SIG-M5 (cell line): Measurements from ENCODE around the gene FAM162B.
"Not testable (repeated sequence)": the region's sequence is repeated elsewhere in the genome, so short reads cannot be mapped to it uniquely, and the experiment has no call there.

Experiments used
- DNase-seq: peaks from one replicate; lab custom pipeline; 2025; lab: John Stamatoyannopoulos, UW

FAM162B gene

DNA sequence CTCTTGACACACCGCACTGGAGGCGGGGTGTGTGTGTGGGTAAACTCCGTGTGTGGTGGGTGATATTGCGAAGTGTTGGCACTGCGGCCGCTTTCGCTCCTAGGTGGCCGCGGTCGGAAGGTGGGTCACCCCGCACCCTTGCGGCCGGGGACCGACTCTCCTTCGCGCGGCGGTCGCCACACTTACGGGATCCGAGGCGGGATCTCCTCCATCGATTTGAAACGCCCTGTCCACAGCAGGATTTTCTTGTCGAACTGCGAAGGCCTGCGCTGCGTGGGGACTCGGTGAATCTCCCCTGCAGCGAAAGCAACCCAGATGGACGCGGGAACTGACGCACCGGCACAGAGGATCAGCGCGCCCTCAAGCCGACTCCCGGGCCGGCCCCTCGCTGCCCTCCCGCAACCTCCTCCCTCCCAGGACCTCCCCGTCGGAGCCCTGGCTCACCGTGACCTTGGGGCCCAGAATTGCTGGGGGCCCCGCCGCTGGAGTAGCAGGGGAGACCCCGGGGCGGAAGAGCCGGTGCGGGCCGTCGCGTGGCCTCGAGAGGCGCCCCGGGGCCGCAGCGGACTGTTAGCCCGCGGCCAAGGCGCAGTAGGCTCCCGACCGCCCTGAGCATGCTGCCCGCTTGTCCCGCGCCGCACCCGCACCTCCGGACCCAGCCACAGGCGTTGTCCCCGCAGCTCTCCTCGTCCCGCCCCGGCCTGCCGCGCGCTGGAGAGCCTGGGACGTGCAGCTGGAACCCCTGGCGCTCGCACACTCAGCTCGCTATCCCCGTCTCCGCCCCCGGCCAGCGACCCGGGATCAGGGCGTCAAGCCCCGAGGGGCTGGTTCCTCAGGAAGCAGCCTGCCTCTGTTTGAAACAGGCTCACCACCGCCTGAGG lies at the start of gene FAM162B:
FAM162B (minus strand) TSS at position 759 of the 881 bp plus-strand sequence; CDS start at position 616, 143 bp downstream.
- no peak for DNase-seq

- no peak for DNase-seq
These were observed 46.6 kb upstream of the FAM162B start for GRCh38 chr6:116812051-116812650.

- no peak for DNase-seq
These were observed 36.5 kb upstream of the FAM162B start for GRCh38 chr6:116801971-116802370.

DNA sequence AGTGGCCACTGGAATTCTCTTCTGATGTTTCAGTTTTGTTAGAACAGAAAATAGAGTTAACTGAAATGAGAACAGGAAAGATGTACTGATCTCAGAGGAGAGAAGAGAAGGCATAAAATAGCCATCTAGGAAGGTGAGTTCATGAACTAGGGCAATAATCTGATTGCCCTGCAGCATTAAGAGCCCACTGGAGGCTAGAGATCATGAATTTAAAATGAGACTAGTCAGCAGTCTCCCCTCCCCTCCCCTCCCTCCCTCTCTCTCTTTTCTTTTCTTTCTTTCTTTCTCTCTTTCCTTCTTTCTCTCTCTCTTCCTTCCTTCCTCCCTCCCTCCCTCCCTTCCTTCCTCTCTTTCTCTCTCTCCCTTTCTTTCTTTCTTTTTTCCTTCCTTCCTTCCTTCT lies 34.4 kb upstream of the FAM162B start:
- no peak for DNase-seq

DNA sequence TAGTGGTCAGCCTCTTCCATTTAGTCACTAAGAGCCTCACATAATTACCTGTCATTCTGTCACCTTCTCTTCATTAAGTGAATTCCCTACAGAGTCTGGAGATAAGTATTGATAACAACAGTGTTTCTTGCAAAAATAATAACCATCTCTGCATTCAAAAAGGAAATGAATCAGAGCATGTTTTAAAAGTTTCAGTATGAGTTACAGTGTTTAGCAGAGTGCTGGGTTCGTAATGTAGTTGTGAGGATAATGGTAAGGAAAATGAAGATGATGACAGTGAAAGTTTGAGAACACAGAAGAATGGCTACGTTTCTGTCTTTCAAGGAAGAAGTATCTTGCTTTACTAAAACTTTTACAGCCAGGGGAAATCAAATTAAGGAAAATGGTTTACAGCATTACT lies 32.1 kb upstream of the FAM162B start:
- no peak for DNase-seq

DNA sequence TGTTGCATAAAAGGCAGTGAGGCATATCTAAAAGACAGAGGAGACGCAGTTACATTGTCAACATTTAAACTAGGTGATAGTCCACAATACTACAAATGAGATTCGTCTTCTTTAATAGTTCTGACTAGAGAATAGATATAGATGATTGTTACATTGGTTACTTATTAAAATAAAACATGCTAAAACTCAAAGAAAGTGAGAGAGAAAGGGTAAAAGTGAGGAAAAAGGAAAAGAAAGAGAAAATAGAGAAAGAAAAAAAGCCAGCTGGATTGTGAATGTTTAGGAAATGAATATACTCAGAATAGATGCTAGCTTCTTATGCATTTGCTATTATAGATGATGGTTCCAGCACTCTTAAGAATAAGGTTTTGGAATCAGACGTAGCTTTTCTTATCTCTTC lies 27.7 kb upstream of the FAM162B start:
- no peak for DNase-seq

DNA sequence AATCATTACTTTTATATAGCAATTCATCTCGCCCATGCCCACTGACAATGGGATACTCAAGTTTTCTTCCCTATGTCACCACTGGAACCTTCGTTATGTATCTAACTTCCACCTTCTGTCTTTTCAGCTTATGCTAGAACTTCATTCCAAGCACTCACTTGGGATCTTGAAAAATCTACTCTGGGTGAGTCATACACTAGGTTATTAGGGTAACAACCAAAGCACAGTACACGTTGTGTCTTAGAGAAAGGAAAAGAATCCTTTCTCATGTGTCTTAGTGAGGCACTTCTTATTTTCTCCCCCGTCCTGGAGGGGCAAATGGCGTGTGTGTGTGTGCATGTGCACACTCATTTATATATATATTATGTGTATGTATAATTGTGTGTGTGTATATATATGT lies 18.3 kb upstream of the FAM162B start:
- no peak for DNase-seq

- DNase-seq, result no peak
These were observed 14.2 kb upstream of the FAM162B start for GRCh38 chr6:116779573-116780164.

- no peak for DNase-seq
These were observed 8.4 kb upstream of the FAM162B start for GRCh38 chr6:116773886-116774285.

DNA sequence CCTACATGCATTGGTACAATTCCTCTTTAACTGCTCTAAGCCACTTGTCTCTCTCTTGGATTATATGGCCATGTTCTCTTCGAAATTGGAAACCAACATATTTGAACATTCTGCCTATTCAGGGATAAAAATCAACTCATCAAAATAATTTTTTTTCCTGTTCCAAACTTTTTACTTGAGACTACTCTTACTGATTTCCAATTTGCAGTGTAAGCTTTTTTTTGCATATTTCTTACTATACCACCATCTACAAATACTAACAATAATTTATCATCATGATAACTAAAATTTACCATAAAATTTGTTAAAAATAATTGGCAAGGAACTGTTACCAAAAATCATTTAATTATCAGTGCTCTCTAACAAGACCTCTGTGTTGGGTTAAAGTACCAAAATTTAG lies 6.9 kb upstream of the FAM162B start:
- DNase-seq, result no peak

DNA sequence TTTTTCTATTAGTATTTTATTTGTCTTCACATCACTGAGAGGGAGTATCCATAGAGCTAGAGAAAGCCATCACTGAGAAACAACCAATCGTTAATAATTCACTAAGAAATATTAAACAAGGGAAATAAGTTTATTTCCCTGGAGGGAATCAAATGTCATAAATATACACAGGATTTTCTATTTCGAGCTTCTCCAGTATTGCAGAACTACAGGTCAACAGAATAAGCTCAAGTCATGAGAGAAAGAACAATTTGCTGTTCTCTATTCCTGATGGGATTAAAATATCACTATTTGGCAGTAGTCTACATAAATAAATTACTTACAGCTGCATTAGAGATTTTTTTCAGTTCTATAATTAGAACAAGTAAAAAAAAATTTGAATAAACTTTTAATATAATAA lies 2.2 kb upstream of the FAM162B start:
- no peak for DNase-seq

- no peak for DNase-seq
These were observed 1.1 kb upstream of the FAM162B start for GRCh38 chr6:116766506-116767176.

DNA sequence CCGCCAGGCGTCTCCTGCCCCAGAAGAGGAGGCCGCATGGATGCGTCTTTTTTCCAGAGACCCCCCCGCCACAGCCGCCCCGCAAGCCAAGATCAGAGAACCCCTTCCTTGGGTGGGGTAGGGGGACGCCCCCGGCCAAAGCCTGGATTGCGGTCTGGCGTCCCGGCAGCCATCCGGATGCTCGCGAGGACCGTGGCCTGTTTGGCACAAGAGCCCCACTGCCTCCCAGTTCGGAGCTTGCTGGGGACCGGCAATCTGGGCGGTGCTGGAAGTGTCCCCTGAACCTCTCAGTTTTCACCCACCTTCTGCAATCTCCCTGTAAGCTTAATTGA lies 924 bp downstream of the FAM162B start:
- DNase-seq, result no peak

DNA sequence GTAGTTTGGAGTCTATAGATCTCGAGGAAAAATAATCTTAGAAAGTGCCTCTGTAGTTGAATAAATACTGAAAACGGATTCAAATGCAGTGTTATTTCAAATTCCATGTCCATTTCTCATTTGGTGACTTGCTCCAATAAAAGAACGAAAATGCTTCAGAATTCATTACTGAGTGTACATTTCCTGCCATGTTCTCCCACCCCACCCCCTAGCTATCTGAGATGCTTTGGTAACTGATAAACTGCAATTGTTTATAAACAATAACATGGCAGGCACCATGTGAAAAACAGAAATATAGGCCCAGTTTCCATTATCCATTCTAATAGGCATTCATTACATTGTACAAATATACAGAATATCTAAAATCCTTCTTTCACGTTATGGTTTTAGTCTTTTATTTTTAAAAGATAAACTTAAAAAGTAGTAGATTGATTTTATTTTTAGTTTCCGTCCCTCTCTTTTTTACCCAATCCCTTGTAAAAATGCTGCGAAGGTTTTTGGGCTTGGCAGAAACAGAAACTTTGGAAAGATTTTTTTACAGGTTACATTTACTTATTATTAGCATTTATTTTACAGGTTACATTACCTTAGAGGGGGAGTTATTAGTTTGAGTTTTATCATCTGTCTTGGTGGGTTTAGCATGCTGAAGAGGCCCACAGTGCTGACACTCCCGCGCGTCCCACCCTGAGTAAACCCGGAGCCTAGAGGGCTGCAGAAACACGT lies 1.5 kb downstream of the FAM162B start:
- DNase-seq, result no peak

- DNase-seq, result no peak
These were observed 2.5 kb downstream of the FAM162B start for GRCh38 chr6:116763048-116763447.

GRCh38 chr6:116762235-116762634 lies 3.3 kb downstream of the FAM162B start:
- no peak for DNase-seq

GRCh38 chr6:116761779-116762178 lies 3.7 kb downstream of the FAM162B start:
- DNase-seq, result no peak

- DNase-seq, result no peak
These were observed 20.3 kb downstream of the FAM162B start for GRCh38 chr6:116745176-116745575.

DNA sequence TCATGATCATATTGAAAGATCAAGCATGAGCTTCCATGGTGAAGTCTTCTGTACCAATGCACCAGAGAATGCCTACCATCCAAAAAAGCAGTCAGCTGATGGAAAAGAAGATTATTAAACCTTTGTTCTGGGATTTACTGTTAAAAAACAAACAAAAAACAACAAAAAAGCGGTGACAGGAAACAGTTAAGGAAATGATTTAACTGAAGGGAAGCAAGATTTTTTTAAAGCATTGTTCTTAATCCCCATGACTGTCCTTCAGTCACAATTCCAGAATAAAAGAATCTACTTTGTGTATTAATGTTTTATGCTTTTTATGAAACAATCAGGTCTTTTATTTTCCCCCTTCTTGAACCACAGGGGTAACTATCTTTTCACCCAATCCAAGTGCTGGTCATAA lies 23.9 kb downstream of the FAM162B start:
- DNase-seq, result no peak

- not testable (repeated sequence) for DNase-seq
These were observed 25.0 kb downstream of the FAM162B start for GRCh38 chr6:116740486-116740885.

DNA sequence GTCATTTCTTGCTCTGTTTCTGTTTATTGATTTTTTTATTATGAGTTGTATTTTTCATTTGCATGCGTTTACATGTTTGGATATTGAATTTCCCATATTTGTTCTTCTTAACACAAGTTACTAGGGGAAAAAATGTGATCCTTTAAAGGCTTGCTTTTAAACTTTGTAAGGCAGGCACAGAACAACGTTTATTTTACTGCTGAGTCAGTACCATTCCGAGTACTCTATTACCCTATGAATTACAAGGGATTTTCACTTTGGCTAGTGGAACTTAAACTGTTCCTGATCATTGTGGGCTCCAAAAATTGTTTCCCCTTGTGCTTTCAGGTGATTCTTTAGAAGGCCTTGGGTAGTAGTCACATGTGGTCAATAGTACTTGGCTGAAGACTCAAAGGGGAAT lies 28.5 kb downstream of the FAM162B start:
- no peak for DNase-seq

DNA sequence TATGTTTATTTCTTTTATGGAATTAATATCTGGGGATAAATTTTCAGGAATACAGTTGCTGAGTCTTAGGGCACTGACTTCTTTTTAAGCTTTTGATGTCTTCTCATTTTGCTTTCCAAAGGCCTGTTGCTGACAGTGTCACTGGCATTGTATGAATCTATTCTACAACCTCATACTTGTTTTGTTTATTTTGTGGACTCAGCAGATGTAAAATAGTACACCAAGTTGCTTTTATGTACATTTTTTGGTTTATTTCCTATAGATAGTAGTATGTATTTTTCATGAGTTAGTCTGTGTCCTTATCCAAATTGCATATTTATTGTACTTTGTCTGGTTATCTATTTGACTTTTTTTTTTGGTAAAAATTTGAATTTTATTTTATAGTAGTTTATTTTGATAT lies 35.0 kb downstream of the FAM162B start:
- no peak for DNase-seq
